K562 (cell line): ENCODE data around the gene ACTN1. TPM values are rescaled to one million over a fixed set of nuclear protein-coding genes. Genes with fewer than 3 reads are reported as not detected.
A peak's percentile ranks its signal among the peaks of the same experiment; 100 is the strongest.

Experiments used
- ATAC-seq: fragments of 200-7000 bp; cut with Tn5 transposase; 3 replicates; pipeline ENCODE4 v1.9.1; 2020; ENCODE audit warnings: moderate library complexity
- BruUV-seq: library from RNA; stranded (reverse); fragments of 400-500 nt; replicated peaks from 2 replicates; lab custom pipeline; 2021; lab: Mats Ljungman, UMichigan
- CTCF ChIA-PET: fragments of 300-600 bp; formaldehyde crosslinking; extraction: SDS; loops from one replicate; lab custom pipeline; 2021; ENCODE audit warnings: low intra/inter-chr PET ratio; lab: Yijun Ruan, JAX
- POLR2A ChIA-PET: fragments of 300-600, 350-650 bp; sonication (Branson Sonifier 250); formaldehyde crosslinking; extraction: SDS; loops from one replicate; lab custom pipeline; 2021; ENCODE audit warnings: antibody characterized with exemption, inconsistent platforms; lab: Yijun Ruan, JAX
- DNase-seq, 4 experiments: peaks; one replicate each; pipeline versions ENCODE4 v3.0.0 to v3.0.0-alpha.2; 2011 to 2018; ENCODE audit warnings: low spot score in 3 of 4, mixed read lengths in 3 of 4; ENCODE audit errors: extremely low read depth in 1 of 4
- FAIRE-seq: peaks from 2 replicates; lab custom pipeline; 2011; peaks lifted over from hg19 to GRCh38; lab: Jason Lieb, UNC
- H2AFZ ChIP-seq: 2 replicates; pipeline ENCODE4 v1.6.0; 2011; ENCODE audit warnings: low read depth, low read length, control low read depth, inconsistent platforms
- H3K27ac ChIP-seq: fragments of 200-600 bp; 3 replicates; pipeline ENCODE4 v1.8.0; 2011; ENCODE audit warnings: low read depth, mild to moderate bottlenecking, control low read depth, inconsistent platforms, low read length, moderate library complexity, mixed read lengths; ENCODE audit errors: extremely low read depth
- H3K27me3 ChIP-seq, 2 experiments: fragments of 300-600 bp in 1 of 2; 2 replicates in 1 of 2; 3 replicates in 1 of 2; pipeline versions ENCODE4 v1.6.0 to v1.8.0; 2011; ENCODE audit warnings: inconsistent platforms in 2 of 2, low read length in 2 of 2, mild to moderate bottlenecking in 1 of 2, mixed read lengths in 1 of 2, moderate library complexity in 1 of 2; ENCODE audit not compliant: control insufficient read depth in 2 of 2, insufficient read depth in 2 of 2
- H3K36me3 ChIP-seq: fragments of 300-600 bp; 3 replicates; pipeline ENCODE4 v1.8.0; 2011; ENCODE audit warnings: mild to moderate bottlenecking, low read length, inconsistent platforms; ENCODE audit not compliant: control insufficient read depth, insufficient read depth
- H3K4me1 ChIP-seq, 2 experiments: fragments of 200-600 bp in 1 of 2; replicated peaks in 1 of 2; 2 replicates in 1 of 2; 3 replicates in 1 of 2; pipeline versions ENCODE4 v1.5.1 to v1.8.0; 2011; ENCODE audit warnings: inconsistent platforms in 2 of 2, low read length in 2 of 2, mild to moderate bottlenecking in 1 of 2, mixed read lengths in 1 of 2, moderate library complexity in 1 of 2; ENCODE audit not compliant: control insufficient read depth in 2 of 2, insufficient read depth in 2 of 2
- H3K4me2 ChIP-seq: 2 replicates; pipeline ENCODE4 v1.6.1; 2011; ENCODE audit warnings: low read length, control low read depth, inconsistent platforms, mixed read lengths; ENCODE audit not compliant: insufficient read depth
- H3K4me3 ChIP-seq: fragments of 200-600 bp; sonication (generic), shearing (Covaris generic); 2 replicates; pipeline ENCODE4 v1.5.1; 2016; ENCODE audit warnings: control low read depth, inconsistent platforms
- H3K79me2 ChIP-seq: fragments of 200-600 bp; 3 replicates; pipeline ENCODE4 v1.8.0; 2011; ENCODE audit warnings: low read length, inconsistent platforms; ENCODE audit not compliant: control insufficient read depth, insufficient read depth
- H3K9ac ChIP-seq, 2 experiments: 2 replicates each; pipeline versions ENCODE4 v1.6.0 to v1.6.1; 2011; ENCODE audit warnings: low read depth in 2 of 2, low read length in 2 of 2, control low read depth in 1 of 2, inconsistent platforms in 1 of 2, mild to moderate bottlenecking in 1 of 2, mixed read lengths in 1 of 2; ENCODE audit not compliant: insufficient read depth in 1 of 2
- H3K9me1 ChIP-seq: one replicate; pipeline ENCODE4 v1.6.0; 2011; ENCODE audit warnings: inconsistent platforms, mild to moderate bottlenecking, low read length, moderate library complexity; ENCODE audit not compliant: control insufficient read depth, insufficient read depth
- H3K9me3 ChIP-seq: replicated peaks from 2 replicates; pipeline ENCODE4 v1.5.1; 2011; ENCODE audit warnings: low read depth, low read length, inconsistent platforms; ENCODE audit not compliant: control insufficient read depth, insufficient read depth
- H4K20me1 ChIP-seq: replicated peaks from 2 replicates; pipeline ENCODE4 v1.6.1; 2011; ENCODE audit warnings: low read length, inconsistent platforms, mixed read lengths; ENCODE audit not compliant: control insufficient read depth, insufficient read depth
- FOS ChIP-seq: IDR thresholded peaks from 3 replicates; pipeline ENCODE4 v1.6.1; 2011; ENCODE audit not compliant: insufficient read length; ENCODE audit errors: extremely low read depth
- FOXM1 ChIP-seq, 2 experiments: fragments of 450-650 bp in 1 of 2; sonication (generic) in 1 of 2; formaldehyde crosslinking in 1 of 2; IDR thresholded peaks; 2 replicates each; pipeline versions ENCODE4 v1.6.1 to v1.9.0; 2017 to 2022; ENCODE audit warnings: low read depth in 2 of 2, mild to moderate bottlenecking in 2 of 2, missing genetic modification reagents in 1 of 2, moderate library complexity in 1 of 2
- JUN ChIP-seq, 2 experiments: sonication (generic) in 1 of 2; formaldehyde crosslinking in 1 of 2; IDR thresholded peaks; 2 replicates each; pipeline versions ENCODE4 v1.6.1 to v1.8.0; 2012 to 2022; ENCODE audit warnings: borderline replicate concordance in 2 of 2, mild to moderate bottlenecking in 2 of 2, improper control_type of control experiment in 1 of 2, low read depth in 1 of 2, low read length in 1 of 2, missing genetic modification reagents in 1 of 2
- MAFG ChIP-seq: fragments of 450-650 bp; conservative IDR thresholded peaks from 2 replicates; pipeline ENCODE4 v1.6.1; 2016; ENCODE audit warnings: missing genetic modification characterization, missing compliant biosample characterization
- MYNN ChIP-seq, 2 experiments: sonication (generic); formaldehyde crosslinking in 1 of 2; IDR thresholded peaks; 2 replicates each; pipeline versions ENCODE4 v1.5.0 to v1.6.1; 2016 to 2020; ENCODE audit warnings: antibody characterized with exemption in 1 of 2, missing genetic modification reagents in 1 of 2
- NEUROD1 ChIP-seq: fragments of 150-350 bp; IDR thresholded peaks from 2 replicates; pipeline ENCODE4 v1.6.1; 2014; ENCODE audit warnings: borderline replicate concordance, low read length, low read depth; ENCODE audit not compliant: partially characterized antibody
- PHF21A ChIP-seq: fragments of 450-650 bp; IDR thresholded peaks from 2 replicates; pipeline ENCODE4 v1.6.1; 2017; ENCODE audit warnings: low read depth, borderline replicate concordance
- POU5F1 ChIP-seq: fragments of 150-350 bp; IDR thresholded peaks from 2 replicates; pipeline ENCODE4 v1.6.1; 2014; ENCODE audit warnings: borderline replicate concordance, low read length, low read depth, mild to moderate bottlenecking; ENCODE audit not compliant: partially characterized antibody
- SMARCA4 ChIP-seq: fragments of 450-650 bp; IDR thresholded peaks from 2 replicates; pipeline ENCODE4 v1.6.1; 2016
- SP2 ChIP-seq: IDR thresholded peaks from 2 replicates; pipeline ENCODE4 v1.6.1; 2011; ENCODE audit warnings: mild to moderate bottlenecking, low read depth, low read length, moderate library complexity; ENCODE audit not compliant: poor library complexity, severe bottlenecking; ENCODE audit errors: extremely low read depth
- TARDBP ChIP-seq: fragments of 450-650 bp; IDR thresholded peaks from 2 replicates; pipeline ENCODE4 v1.6.1; 2016
- TBP ChIP-seq: optimal IDR thresholded peaks from 2 replicates; pipeline ENCODE3; 2011; ENCODE audit warnings: low read depth, low read length, improper control_type of control experiment
- TFAM ChIP-seq: fragments of 250-450 bp; sonication (Bioruptor Pico); conservative IDR thresholded peaks from 2 replicates; pipeline ENCODE4 v1.5.0; 2021; ENCODE audit warnings: mild to moderate bottlenecking, moderate library complexity
- ZBED1 ChIP-seq: IDR thresholded peaks from 2 replicates; pipeline ENCODE4 v1.6.1; 2014
- ZNF79 ChIP-seq: fragments of 250-450 bp; sonication (Bioruptor Pico); IDR thresholded peaks from 2 replicates; pipeline ENCODE4 v1.4.0; 2020; ENCODE audit warnings: low read depth, mild to moderate bottlenecking, moderate library complexity
- in situ Hi-C: fragments of 300-500 bp; cut with MboI; formaldehyde crosslinking; loops from 4 replicates; pipeline ENCODE4 v1.15.0; 2018; ENCODE audit warnings: inconsistent platforms, mixed read lengths
- intact Hi-C: fragments of 100-400 bp; cut with micrococcal nuclease; formaldehyde crosslinking; loops from 2 replicates; pipeline ENCODE4 v1.14.2; 2022
- polyA plus RNA-seq, 8 experiments: library from polyadenylated mRNA; depleted of rRNA in 4 of 8; stranded (reverse) in 5 of 8; unstranded in 3 of 8; fragments of >200 nt; fragmentation: Nextera tagmentation in 2 of 8; fragmentation: Illumina TruSeq in 1 of 8; extraction: Ambion mirVana in 2 of 8; extraction: Trizol in 1 of 8; gene quantifications; 2 replicates each; pipeline versions ENCODE4 v1.2.1 to v1.2.3, GENCODE V29; 2011 to 2014; ENCODE audit warnings: inconsistent platforms in 1 of 8, missing spikeins in 1 of 8
- total RNA-seq, 7 experiments: library from RNA; depleted of rRNA in 6 of 7; stranded (reverse); fragments of >200 nt in 6 of 7; fragmentation: Illumina TruSeq in 2 of 7; extraction: Trizol in 2 of 7; gene quantifications; 2 replicates each; pipeline versions ENCODE4 v1.2.1 to v1.2.3, GENCODE V29; 2011 to 2021; ENCODE audit warnings: low replicate concordance in 1 of 7
- TF ChIP-seq, protein P1 (sequence below): fragments of 450-650 bp; IDR thresholded peaks from 2 replicates; pipeline ENCODE4 v1.6.1; 2018; ENCODE audit not compliant: partially characterized antibody
- TF ChIP-seq, protein P2 (sequence below), 2 experiments: fragments of 450-650 bp; conservative IDR thresholded peaks; 2 replicates each; pipeline ENCODE4 v1.6.1; 2017; ENCODE audit warnings: mild to moderate bottlenecking in 2 of 2, moderate library complexity in 2 of 2

Gene ACTN1
- total and polyA plus RNA-seq, 9 of the 15 experiments (the other 6 are each of a cell fraction or from before 2014, with no cell fraction given) = 2.2 to 67.7 (median 34.5) TPM

DNA sequence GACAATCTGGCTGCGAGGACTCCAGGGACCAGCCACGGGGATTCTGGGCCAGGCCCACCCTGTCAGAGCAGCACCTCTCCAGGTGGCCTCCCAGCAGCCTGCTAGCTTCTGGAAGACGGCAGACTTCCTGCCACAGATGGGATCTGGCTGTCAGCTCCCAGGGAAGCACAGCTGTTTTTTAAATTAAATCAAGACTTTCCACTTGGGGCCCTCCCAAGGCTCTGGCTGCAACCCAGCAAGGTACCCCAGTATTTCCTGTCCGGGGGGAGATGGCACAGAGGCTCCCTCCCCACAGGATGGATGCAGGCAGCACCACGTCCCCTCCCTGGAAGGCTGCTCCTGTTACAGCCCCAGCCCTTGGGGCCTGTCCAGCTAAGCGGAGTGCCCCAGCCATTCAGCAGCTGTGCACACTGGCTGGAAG is 56.9 kb downstream of the ACTN1 start (continued):
- TF ChIP-seq FOXM1 (IDR thresholded peaks at IDR 0.05; ENCODE audit: low read depth) (no peak), FOXM1 (CRISPR knock-in tag; IDR thresholded peaks at IDR 0.05; ENCODE audit: low read depth) (no peak)
- TF ChIP-seq, protein P1, sequence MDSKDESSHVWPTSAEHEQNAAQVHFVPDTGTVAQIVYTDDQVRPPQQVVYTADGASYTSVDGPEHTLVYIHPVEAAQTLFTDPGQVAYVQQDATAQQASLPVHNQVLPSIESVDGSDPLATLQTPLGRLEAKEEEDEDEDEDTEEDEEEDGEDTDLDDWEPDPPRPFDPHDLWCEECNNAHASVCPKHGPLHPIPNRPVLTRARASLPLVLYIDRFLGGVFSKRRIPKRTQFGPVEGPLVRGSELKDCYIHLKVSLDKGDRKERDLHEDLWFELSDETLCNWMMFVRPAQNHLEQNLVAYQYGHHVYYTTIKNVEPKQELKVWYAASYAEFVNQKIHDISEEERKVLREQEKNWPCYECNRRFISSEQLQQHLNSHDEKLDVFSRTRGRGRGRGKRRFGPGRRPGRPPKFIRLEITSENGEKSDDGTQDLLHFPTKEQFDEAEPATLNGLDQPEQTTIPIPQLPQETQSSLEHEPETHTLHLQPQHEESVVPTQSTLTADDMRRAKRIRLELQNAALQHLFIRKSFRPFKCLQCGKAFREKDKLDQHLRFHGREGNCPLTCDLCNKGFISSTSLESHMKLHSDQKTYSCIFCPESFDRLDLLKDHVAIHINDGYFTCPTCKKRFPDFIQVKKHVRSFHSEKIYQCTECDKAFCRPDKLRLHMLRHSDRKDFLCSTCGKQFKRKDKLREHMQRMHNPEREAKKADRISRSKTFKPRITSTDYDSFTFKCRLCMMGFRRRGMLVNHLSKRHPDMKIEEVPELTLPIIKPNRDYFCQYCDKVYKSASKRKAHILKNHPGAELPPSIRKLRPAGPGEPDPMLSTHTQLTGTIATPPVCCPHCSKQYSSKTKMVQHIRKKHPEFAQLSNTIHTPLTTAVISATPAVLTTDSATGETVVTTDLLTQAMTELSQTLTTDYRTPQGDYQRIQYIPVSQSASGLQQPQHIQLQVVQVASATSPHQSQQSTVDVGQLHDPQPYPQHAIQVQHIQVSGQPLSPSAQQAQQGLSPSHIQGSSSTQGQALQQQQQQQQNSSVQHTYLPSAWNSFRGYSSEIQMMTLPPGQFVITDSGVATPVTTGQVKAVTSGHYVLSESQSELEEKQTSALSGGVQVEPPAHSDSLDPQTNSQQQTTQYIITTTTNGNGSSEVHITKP = no peak

DNA sequence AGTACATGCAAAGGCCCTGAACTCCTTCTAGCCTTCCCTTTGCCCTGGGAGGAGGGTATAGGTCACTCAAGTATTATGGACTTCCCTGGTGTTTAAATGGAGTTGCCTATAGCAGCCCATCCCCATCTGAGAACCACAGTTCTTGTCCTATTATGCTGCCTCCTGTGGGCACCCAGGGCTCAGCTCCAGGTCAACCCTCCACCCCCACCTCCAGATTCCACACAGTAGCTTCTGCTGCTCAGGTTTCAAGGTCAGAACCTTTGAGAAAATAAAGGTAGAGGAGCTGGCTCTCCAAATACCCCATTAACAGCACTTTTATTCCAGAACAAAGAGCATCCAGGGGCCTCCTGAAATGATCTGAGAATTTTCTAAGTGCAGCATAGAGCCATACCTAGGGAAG is 57.4 kb downstream of the ACTN1 start:
- no peak for TF ChIP-seq TBP
- TF ChIP-seq MAFG (tag) = no peak
- no peak for TF ChIP-seq TFAM (CRISPR knock-in tag)
- no peak for TF ChIP-seq MYNN (IDR thresholded peaks at IDR 0.05)
- no peak for TF ChIP-seq MYNN (CRISPR knock-in tag; IDR thresholded peaks at IDR 0.05)
- no peak for TF ChIP-seq NEUROD1
- no peak for TF ChIP-seq SMARCA4
- no peak for TF ChIP-seq TARDBP
- no peak for TF ChIP-seq POU5F1
- no peak for TF ChIP-seq JUN (IDR thresholded peaks at IDR 0.05; ENCODE audit: borderline replicate concordance, low read depth, low read length)
- no peak for TF ChIP-seq JUN (CRISPR knock-in tag; IDR thresholded peaks at IDR 0.05; ENCODE audit: borderline replicate concordance)
- TF ChIP-seq SP2 = no peak
- TF ChIP-seq, protein P2, sequence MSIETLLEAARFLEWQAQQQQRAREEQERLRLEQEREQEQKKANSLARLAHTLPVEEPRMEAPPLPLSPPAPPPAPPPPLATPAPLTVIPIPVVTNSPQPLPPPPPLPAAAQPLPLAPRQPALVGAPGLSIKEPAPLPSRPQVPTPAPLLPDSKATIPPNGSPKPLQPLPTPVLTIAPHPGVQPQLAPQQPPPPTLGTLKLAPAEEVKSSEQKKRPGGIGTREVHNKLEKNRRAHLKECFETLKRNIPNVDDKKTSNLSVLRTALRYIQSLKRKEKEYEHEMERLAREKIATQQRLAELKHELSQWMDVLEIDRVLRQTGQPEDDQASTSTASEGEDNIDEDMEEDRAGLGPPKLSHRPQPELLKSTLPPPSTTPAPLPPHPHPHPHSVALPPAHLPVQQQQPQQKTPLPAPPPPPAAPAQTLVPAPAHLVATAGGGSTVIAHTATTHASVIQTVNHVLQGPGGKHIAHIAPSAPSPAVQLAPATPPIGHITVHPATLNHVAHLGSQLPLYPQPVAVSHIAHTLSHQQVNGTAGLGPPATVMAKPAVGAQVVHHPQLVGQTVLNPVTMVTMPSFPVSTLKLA (conservative IDR thresholded peaks at IDR 0.05) = no peak
- no peak for TF ChIP-seq FOS
- TF ChIP-seq ZNF79 (CRISPR knock-in tag) = no peak
- no peak for TF ChIP-seq ZBED1
- TF ChIP-seq PHF21A = no peak
- no peak overlapping the region for H2AFZ ChIP-seq
- no peak overlapping the region for H3K4me3 ChIP-seq
- in situ Hi-C loops (no loop called here), intact Hi-C loops (no loop called here)
- no TSS peak for BruUV-seq
- DNase-seq (no peak), ATAC-seq (peak; percentile 33; the same call in 1 of the 3 replicates), FAIRE-seq (no peak)
- no peaks in the 10 kb centered on the region for H3K4me1 ChIP-seq
- peaks cover 50% of the 10 kb centered on the region; the same call in 2 of the 3 replicates for H3K36me3 ChIP-seq
- no peak overlapping the region for H3K9ac ChIP-seq
- H3K27me3 ChIP-seq = no peaks in the 10 kb centered on the region
- H3K27ac ChIP-seq = no peak overlapping the region
- H3K9me3 ChIP-seq = peaks cover 3% of the 10 kb centered on the region; the same call in 1 of the 2 replicates
- ChIA-PET POLR2A (no interaction called here), CTCF (no interaction called here)
- no peaks in the 10 kb centered on the region for H3K79me2 ChIP-seq
- no peak overlapping the region for H3K4me2 ChIP-seq
- H4K20me1 ChIP-seq = no peaks in the 10 kb centered on the region
- H3K9me1 ChIP-seq = peaks cover 4% of the 10 kb centered on the region
